Duodenal mucosa (tissue), 2 donors: Measurements from ENCODE around the gene ZNF567.
A peak's percentile ranks its signal among the peaks of the same experiment; 100 is the strongest.
"Not testable (repeated sequence)": the region's sequence is repeated elsewhere in the genome, so short reads cannot be mapped to it uniquely, and the experiment has no call there.

Source experiments
- H3K27ac ChIP-seq: one replicate; pipeline ENCODE4 v1.7.0; 2013; ENCODE audit warnings: low read depth, low read length
- H3K27me3 ChIP-seq, 2 donors: one replicate each; pipeline ENCODE4 v1.7.0; 2013; ENCODE audit warnings: low read length in 2 of 2, control low read depth in 1 of 2; ENCODE audit not compliant: insufficient read depth in 2 of 2, control insufficient read depth in 1 of 2
- H3K36me3 ChIP-seq, 2 donors: one replicate each; pipeline ENCODE4 v1.7.0; 2013; ENCODE audit warnings: low read length in 2 of 2, control low read depth in 1 of 2; ENCODE audit not compliant: insufficient read depth in 2 of 2, control insufficient read depth in 1 of 2
- H3K4me1 ChIP-seq, 2 donors: one replicate each; pipeline ENCODE4 v1.7.0; 2013; ENCODE audit warnings: low read length in 2 of 2, control low read depth in 1 of 2; ENCODE audit not compliant: insufficient read depth in 2 of 2, control insufficient read depth in 1 of 2
- H3K4me3 ChIP-seq, 2 donors: one replicate each; pipeline ENCODE4 v1.7.0; 2013; ENCODE audit warnings: low read length in 2 of 2, low read depth in 1 of 2
- H3K9ac ChIP-seq, 2 donors: one replicate each; pipeline ENCODE4 v1.7.0; 2013; ENCODE audit warnings: low read length in 2 of 2, low read depth in 1 of 2
- H3K9me3 ChIP-seq, 2 donors: one replicate each; pipeline ENCODE4 v1.7.0; 2013; ENCODE audit warnings: low read length in 2 of 2, control low read depth in 1 of 2; ENCODE audit not compliant: control insufficient read depth in 1 of 2

ZNF567 gene

DNA sequence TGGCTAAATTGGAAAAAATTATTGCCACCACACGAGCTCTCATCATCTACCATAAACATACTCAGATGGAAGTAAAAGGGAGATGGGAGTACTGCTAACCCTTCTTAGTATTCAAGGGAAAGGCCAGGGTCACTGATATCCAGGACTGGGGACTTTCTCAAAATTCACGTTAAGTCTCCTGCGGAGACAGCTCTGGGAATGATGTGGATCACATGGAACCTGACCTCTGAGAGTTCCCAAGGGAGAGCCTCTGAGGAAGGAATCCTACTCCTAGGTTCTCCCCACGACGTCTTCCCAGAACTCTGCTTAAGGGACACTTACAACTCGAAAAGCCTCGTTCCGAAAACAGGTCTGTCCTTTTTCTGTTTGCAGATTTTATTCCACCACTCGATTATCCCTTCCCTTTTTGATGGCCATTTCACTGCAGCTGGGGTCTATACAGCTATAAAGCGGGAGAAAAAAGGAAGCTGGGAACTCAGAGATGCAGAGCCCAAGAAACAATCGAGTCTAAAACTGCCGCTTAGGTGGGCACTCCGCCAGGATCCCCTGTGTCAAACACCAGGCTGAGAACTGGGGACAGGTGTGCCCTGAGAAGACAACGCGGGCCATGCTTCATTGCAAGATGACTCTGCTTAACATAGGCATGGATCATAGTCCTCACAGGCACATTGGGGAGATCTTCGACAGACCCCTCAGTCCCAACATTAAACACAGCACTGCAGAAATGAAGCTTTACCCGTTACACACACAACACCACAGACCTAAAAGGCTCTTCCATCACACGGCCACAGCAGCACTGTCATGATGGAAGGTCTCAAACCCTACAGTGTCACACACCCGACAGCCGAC is 823 bp upstream of the ZNF567 start:
- no peak overlapping the region for H3K27ac ChIP-seq

DNA sequence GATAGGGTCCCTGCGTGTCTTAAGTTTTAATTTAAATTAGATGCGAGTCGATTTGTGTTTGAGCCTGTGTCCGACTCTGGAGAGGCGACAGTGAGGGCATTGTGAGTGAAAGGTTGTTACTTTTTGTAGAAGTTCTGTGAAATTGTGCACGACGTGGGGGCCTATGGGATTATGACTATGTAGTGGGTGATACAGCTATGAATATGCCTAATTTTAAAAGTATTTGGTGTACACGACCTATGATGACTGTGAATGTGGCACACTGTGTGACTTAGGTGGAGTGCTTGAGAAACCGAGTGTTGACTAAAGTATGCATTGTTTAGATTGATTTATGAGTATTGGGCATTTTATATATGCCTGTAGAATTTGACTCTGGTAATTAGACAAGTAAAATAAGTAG is 646 bp downstream of the ZNF567 start:
- peaks cover 22 to 26% of the 10 kb centered on the region in 2 donors for H3K9me3 ChIP-seq
- H3K9ac ChIP-seq: peak overlapping the region; percentile 81 to 91
- H3K4me3 ChIP-seq: peak overlapping the region; percentile 81 to 100
- H3K36me3 ChIP-seq: peaks cover 27 to 38% of the 10 kb centered on the region in 2 donors
- no peaks in the 10 kb centered on the region for H3K27me3 ChIP-seq
- no peak overlapping the region for H3K27ac ChIP-seq
- peaks cover 11 to 16% of the 10 kb centered on the region in 2 donors for H3K4me1 ChIP-seq

More for the DNA sequence above, 823 bp upstream of the ZNF567 start:
- Histone ChIP-seq H3K9ac (peak overlapping the region; percentile 46 to 96), H3K9me3 (peaks cover 14 to 17% of the 10 kb centered on the region in 2 donors), H3K36me3 (peaks cover 15 to 23% of the 10 kb centered on the region in 2 donors), H3K27me3 (no peaks in the 10 kb centered on the region), H3K4me3 (peak overlapping the region; percentile 81 to 100), H3K4me1 (peaks cover 11 to 16% of the 10 kb centered on the region in 2 donors)

DNA sequence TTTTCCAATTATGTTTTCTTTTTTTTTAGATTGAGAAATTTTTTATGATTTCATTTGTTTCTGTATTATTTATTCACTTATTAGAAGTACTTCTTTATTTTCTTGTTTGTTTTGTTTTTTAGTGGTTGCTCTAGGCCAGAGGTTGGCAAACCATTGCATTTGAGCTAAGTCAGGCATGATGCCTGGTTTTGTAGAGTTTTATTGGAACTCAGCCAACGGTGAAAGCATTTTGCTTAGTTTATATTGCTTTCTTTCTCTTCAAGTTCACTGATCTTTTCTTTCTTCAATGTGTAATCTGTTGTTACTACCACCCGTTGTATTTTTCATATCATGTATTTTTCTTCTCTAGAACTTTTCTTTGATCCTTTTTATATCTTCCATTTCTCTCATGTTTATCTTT is 19.7 kb downstream of the ZNF567 start:
- H3K9me3 ChIP-seq: peaks cover 66 to 74% of the 10 kb centered on the region in 2 donors
- H3K4me1 ChIP-seq: no peaks in the 10 kb centered on the region
- H3K27me3 ChIP-seq: no peaks in the 10 kb centered on the region
- no peak overlapping the region for H3K9ac ChIP-seq
- H3K27ac ChIP-seq: no peak overlapping the region
- peaks cover 22 to 26% of the 10 kb centered on the region in 2 donors for H3K36me3 ChIP-seq
- H3K4me3 ChIP-seq: no peak overlapping the region

DNA sequence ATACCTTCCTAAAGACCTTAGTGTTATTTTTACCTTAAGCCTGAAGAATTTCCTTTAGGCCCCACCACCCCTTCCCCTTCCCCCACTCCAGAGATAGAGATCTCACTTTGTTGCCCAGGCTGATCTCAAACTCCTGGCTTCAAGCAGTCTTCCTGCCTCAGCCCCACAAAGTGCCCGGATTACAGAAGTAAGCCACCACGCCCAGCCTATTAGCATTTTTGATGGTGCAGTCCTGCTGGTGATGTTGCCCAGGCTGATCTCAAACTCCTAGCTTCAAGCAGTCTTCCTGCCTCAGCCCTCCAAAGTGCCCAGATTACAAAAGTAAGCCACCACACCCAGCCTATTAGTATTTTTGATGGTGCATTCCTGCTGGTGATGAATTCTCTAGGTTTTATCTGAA is 22.0 kb downstream of the ZNF567 start:
- Histone ChIP-seq H3K27me3 (no peaks in the 10 kb centered on the region), H3K4me1 (no peaks in the 10 kb centered on the region), H3K9ac (no peak overlapping the region), H3K36me3 (peaks cover 38 to 49% of the 10 kb centered on the region in 2 donors), H3K9me3 (peaks cover 78 to 93% of the 10 kb centered on the region in 2 donors), H3K4me3 (peak overlapping the region; percentile 23 to 29), H3K27ac (no peak overlapping the region)

DNA sequence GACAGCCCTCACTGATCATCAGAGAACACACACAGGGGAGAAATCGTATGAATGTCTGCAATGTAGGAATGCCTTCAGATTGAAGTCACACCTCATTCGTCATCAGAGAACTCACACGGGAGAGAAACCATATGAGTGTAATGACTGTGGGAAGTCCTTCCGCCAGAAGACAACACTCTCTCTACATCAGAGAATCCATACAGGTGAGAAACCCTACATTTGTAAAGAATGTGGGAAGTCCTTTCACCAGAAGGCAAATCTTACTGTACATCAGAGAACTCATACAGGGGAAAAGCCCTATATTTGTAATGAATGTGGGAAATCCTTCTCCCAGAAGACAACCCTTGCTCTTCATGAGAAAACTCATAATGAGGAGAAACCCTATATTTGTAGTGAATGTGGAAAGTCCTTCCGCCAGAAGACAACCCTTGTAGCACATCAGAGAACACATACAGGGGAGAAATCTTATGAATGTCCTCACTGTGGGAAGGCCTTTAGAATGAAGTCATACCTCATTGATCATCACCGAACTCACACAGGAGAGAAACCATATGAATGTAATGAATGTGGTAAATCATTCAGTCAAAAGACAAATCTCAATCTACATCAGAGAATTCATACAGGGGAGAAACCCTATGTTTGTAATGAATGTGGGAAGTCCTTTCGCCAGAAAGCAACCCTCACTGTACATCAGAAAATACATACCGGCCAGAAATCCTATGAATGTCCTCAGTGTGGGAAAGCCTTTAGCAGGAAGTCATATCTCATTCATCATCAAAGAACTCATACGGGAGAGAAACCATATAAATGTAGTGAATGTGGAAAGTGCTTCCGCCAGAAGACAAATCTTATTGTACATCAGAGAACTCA is 32.5 kb downstream of the ZNF567 start:
- H3K9ac ChIP-seq: no peak overlapping the region
- H3K27ac ChIP-seq: no peak overlapping the region
- H3K36me3 ChIP-seq: peaks cover 42 to 52% of the 10 kb centered on the region in 2 donors
- peak overlapping the region; percentile 13 to 53 for H3K4me3 ChIP-seq
- H3K4me1 ChIP-seq: no peaks in the 10 kb centered on the region
- no peaks in the 10 kb centered on the region for H3K27me3 ChIP-seq
- H3K9me3 ChIP-seq: peaks cover 81 to 83% of the 10 kb centered on the region in 2 donors

DNA sequence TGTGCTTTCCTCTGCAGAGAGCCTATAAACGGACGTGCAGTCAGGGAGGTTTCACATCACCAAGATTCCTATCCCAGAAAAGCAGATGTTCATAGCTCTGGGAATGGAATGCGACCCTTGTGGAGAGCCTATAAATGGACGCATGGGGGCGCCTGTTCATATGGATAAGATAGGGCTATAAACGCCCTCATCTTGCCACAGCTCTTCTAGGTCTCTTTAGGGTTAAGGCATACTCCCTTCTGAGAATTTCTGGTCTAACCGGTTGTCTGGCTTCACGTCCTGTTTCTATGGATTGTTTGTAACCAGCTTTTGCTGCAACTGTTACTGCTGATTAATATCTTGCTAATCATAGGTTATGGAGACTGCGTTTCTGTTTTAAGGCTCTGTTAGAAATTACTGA is 48.8 kb downstream of the ZNF567 start:
- H3K9me3 ChIP-seq: peaks cover 66 to 88% of the 10 kb centered on the region in 2 donors
- H3K36me3 ChIP-seq, H3K4me3 ChIP-seq, H3K27ac ChIP-seq, H3K9ac ChIP-seq, H3K4me1 ChIP-seq, H3K27me3 ChIP-seq: not testable (repeated sequence)

DNA sequence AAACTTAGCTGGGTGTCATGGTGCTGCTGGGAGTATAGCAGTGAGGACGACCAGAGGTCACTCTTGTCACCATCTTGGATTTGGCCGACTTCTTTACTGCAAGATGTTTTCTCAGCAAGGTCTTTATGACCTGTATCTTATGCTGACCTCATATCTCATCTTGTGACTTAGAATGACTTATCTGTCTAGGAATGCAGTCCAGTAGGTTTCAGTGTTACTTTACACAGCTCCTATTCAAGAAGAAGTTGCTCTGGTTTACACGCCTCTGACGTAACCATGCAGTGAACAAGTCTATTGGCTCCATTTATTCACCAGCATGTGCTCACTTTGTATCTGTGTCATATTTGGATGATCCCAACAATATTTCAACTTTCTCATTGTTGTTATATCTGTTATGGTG is 58.5 kb downstream of the ZNF567 start:
- Histone ChIP-seq H3K27ac (no peak overlapping the region), H3K9ac (no peak overlapping the region), H3K9me3 (peaks cover 82% of the 10 kb centered on the region in 2 donors), H3K4me3 (peak overlapping the region in 1 of 2 donors; percentile 36), H3K4me1 (no peaks in the 10 kb centered on the region), H3K27me3 (no peaks in the 10 kb centered on the region), H3K36me3 (peaks cover 35 to 39% of the 10 kb centered on the region in 2 donors)

DNA sequence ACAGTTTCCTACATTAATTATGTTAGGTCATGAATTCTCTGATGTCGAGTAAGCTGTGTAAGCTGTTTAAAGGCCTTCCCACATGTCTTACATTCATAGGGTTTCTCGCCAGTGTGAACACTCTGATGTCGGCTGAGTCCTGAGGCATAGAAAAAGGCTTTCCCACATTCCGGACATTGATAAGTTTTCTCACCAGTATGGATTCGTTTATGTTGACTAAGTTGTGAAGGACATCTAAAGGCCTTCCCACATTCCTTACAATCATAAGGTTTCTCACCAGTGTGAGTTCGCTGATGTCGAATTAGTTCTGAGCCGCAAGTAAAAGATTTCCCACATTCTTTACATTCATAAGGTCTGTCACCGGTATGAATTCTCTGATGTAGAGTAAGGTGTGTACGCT is 60.3 kb downstream of the ZNF567 start:
- Histone ChIP-seq H3K36me3 (peaks cover 41 to 51% of the 10 kb centered on the region in 2 donors), H3K4me3 (peak overlapping the region in 1 of 2 donors; percentile 8), H3K9me3 (peaks cover 86 to 92% of the 10 kb centered on the region in 2 donors), H3K27ac (no peak overlapping the region), H3K4me1 (no peaks in the 10 kb centered on the region), H3K9ac (no peak overlapping the region), H3K27me3 (no peaks in the 10 kb centered on the region)

DNA sequence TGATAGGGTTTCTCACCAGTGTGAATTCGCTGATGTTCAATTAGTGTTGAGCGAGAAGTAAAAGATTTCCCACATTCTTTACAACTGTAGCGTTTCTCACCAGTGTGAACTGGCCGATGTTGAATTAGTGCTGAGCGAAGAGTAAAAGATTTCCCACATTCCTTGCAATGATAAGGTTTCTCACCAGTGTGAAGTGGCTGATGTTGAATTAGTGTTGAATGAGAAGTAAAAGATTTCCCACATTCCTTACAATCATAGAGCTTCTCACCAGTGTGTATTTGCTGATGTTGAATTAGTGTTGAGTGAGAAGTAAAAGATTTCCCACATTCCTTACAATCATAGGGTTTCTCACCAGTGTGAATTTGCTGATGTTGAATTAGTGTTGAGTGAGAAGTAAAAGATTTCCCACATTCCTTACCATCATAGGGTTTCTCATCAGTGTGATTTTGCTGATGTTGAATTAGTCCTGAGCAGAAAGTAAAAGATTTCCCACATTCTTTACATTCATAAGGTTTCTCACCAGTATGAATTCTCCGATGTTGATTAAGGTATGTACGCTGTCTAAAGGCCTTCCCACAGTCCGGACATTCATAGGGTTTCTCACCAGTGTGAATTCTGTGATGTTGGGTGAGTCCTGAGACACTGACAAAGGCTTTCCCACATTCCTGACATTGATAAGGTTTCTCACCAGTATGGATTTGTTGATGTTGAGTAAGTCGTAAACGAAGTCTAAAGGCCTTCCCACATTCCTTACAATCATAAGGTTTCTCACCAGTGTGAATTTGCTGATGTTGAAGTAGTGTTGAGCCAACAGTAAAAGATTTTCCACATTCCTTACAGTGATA is 61.2 kb downstream of the ZNF567 start:
- H3K36me3 ChIP-seq: peaks cover 42 to 55% of the 10 kb centered on the region in 2 donors
- no peak overlapping the region for H3K9ac ChIP-seq
- H3K4me1 ChIP-seq: no peaks in the 10 kb centered on the region
- H3K9me3 ChIP-seq: peaks cover 86 to 89% of the 10 kb centered on the region in 2 donors
- H3K4me3 ChIP-seq: peak overlapping the region; percentile 16 to 22
- H3K27me3 ChIP-seq: no peaks in the 10 kb centered on the region
- H3K27ac ChIP-seq: no peak overlapping the region
